H1 (cell line): ENCODE measurements around the gene RAPGEF5.

Source experiments
- EP300 ChIP-seq, 2 experiments: IDR thresholded peaks; 1 replicate in 1 of 2; 2 replicates in 1 of 2; pipeline ENCODE4 v1.6.1; 2011 to 2012; ENCODE audit warnings: low read depth in 2 of 2, low read length in 2 of 2, mild to moderate bottlenecking in 2 of 2, borderline replicate concordance in 1 of 2, inconsistent platforms in 1 of 2, moderate library complexity in 1 of 2
- POLR2A ChIP-seq, 2 experiments: IDR thresholded peaks; 1 replicate in 1 of 2; 2 replicates in 1 of 2; pipeline ENCODE4 v1.6.1; 2011; ENCODE audit warnings: low read depth in 2 of 2, low read length in 2 of 2, mild to moderate bottlenecking in 2 of 2; ENCODE audit errors: control extremely low read depth in 1 of 2
- RFX5 ChIP-seq: IDR thresholded peaks from 2 replicates; pipeline ENCODE4 v1.6.1; 2011; ENCODE audit warnings: low read depth, low read length, improper control_type of control experiment, borderline replicate concordance
- RNF2 ChIP-seq: fragments of 200-900, 300-1000 bp; sonication (generic); IDR thresholded peaks from 2 replicates; pipeline ENCODE4 v1.7.1; 2016; ENCODE audit warnings: borderline replicate concordance, low read depth, mild to moderate bottlenecking, antibody characterized with exemption, low read length; ENCODE audit not compliant: poor library complexity, severe bottlenecking; ENCODE audit errors: missing control alignments
- TAF1 ChIP-seq: IDR thresholded peaks from 2 replicates; pipeline ENCODE4 v1.6.1; 2011; ENCODE audit warnings: mild to moderate bottlenecking, low read depth, low read length
- TF ChIP-seq, protein P1 (sequence below): IDR thresholded peaks from 2 replicates; pipeline ENCODE4 v1.6.1; 2011; ENCODE audit warnings: low read depth, mild to moderate bottlenecking, low read length; ENCODE audit not compliant: insufficient read depth
- TF ChIP-seq, protein P2 (sequence below), 3 experiments: IDR thresholded peaks; 1 replicate in 2 of 3; 2 replicates in 1 of 3; pipeline versions ENCODE4 v1.5.1 to v1.6.1; 2011; ENCODE audit warnings: low read length in 3 of 3, mild to moderate bottlenecking in 3 of 3, inconsistent platforms in 2 of 3, low read depth in 1 of 3, moderate library complexity in 1 of 3; ENCODE audit not compliant: insufficient read depth in 1 of 3; ENCODE audit errors: control extremely low read depth in 1 of 3

DNA sequence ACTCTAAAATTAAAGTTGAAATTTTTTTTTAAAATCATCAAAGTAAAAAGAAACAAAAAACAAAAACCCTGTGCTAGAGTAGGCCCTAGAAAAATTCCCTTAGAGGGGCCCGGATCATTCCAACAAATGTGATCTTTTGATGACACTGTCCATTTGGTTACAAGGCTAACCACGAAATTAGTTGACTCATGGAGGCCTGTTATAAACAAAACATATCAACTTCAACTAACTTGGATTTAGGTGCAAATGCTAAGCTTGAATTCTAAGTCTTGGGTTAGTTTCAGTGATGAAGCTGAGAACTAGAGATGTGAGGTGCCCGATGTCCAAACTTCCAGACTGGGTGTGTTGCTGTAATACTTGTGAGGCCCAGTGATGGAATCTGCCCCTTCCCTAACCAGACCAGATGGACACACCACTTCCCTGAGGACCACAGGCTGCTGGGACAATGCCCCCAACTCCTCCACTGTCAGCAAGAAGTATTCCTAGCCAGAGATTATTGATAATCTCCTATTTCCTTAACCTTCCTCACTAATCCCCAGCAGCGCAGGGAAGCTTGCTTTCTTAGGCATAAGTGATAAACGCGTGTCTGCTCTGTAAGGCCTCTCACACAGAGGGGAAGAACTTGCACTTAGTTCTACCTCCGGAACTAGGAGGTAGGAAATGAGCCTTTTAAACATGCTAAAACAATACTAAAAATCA lies 108.7 kb downstream of the RAPGEF5 start:
- TF ChIP-seq, protein P1, sequence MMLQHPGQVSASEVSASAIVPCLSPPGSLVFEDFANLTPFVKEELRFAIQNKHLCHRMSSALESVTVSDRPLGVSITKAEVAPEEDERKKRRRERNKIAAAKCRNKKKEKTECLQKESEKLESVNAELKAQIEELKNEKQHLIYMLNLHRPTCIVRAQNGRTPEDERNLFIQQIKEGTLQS = no peak
- TF ChIP-seq TAF1 (no peak), POLR2A (IDR thresholded peaks at IDR 0.05; ENCODE audit: control extremely low read depth in 1 of 2, low read depth in 2 of 2, low read length in 2 of 2) (no peak), RNF2 (no peak), EP300 (IDR thresholded peaks at IDR 0.05; ENCODE audit: borderline replicate concordance in 1 of 2, low read depth in 2 of 2, low read length in 2 of 2) (no peak), RFX5 (no peak)
- TF ChIP-seq, protein P2, sequence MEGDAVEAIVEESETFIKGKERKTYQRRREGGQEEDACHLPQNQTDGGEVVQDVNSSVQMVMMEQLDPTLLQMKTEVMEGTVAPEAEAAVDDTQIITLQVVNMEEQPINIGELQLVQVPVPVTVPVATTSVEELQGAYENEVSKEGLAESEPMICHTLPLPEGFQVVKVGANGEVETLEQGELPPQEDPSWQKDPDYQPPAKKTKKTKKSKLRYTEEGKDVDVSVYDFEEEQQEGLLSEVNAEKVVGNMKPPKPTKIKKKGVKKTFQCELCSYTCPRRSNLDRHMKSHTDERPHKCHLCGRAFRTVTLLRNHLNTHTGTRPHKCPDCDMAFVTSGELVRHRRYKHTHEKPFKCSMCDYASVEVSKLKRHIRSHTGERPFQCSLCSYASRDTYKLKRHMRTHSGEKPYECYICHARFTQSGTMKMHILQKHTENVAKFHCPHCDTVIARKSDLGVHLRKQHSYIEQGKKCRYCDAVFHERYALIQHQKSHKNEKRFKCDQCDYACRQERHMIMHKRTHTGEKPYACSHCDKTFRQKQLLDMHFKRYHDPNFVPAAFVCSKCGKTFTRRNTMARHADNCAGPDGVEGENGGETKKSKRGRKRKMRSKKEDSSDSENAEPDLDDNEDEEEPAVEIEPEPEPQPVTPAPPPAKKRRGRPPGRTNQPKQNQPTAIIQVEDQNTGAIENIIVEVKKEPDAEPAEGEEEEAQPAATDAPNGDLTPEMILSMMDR (IDR thresholded peaks at IDR 0.05; ENCODE audit: control extremely low read depth in 1 of 3, insufficient read depth in 1 of 3, low read depth in 1 of 3, low read length in 3 of 3) = no peak
